Prostate gland (tissue), 2 donors: ENCODE results near the gene ERICH6B. TPM values are rescaled to one million over a fixed set of nuclear protein-coding genes. Genes with fewer than 3 reads are reported as not detected.

Source experiments
- DNase-seq: peaks from one replicate; pipeline ENCODE4 v3.0.0-alpha.2; 2019; ENCODE audit warnings: low spot score
- H3K27ac ChIP-seq, 2 donors: fragments of 200-600 bp; sonication (generic); 2 replicates each; pipeline ENCODE4 v1.5.1; 2017 to 2019
- H3K27me3 ChIP-seq: fragments of 200-600 bp; sonication (generic); replicated peaks from 2 replicates; pipeline ENCODE4 v1.5.1; 2019; ENCODE audit not compliant: insufficient read depth
- H3K36me3 ChIP-seq, 2 donors: fragments of 200-600 bp; sonication (generic); 1 replicate in 1 of 2; 2 replicates in 1 of 2; pipeline versions ENCODE4 v1.5.1 to v1.8.1; 2017 to 2019
- H3K4me1 ChIP-seq: fragments of 200-600 bp; sonication (generic); replicated peaks from 2 replicates; pipeline ENCODE4 v1.5.1; 2019
- H3K4me3 ChIP-seq, 2 donors: fragments of 200-600 bp; sonication (generic); 2 replicates each; pipeline ENCODE4 v1.5.1; 2017 to 2019
- H3K9me3 ChIP-seq: fragments of 200-600 bp; sonication (generic); 2 replicates; pipeline ENCODE4 v1.5.1; 2017
- POLR2A ChIP-seq: fragments of 450-650 bp; IDR thresholded peaks from one replicate; pipeline ENCODE4 v1.6.1; 2016; ENCODE audit warnings: antibody characterized with exemption, mild to moderate bottlenecking
- POLR2AphosphoS5 ChIP-seq: sonication (generic); formaldehyde crosslinking; IDR thresholded peaks from one replicate; pipeline ENCODE4 v1.6.1; 2017; ENCODE audit warnings: antibody characterized with exemption
- WGBS: methylation state at CpG from one replicate; pipeline ENCODE4 v1.1.5; 2018; 5-methylcytosine and 5-hydroxymethylcytosine counted together
- intact Hi-C: fragments of 100-400 bp; cut with DNase I; formaldehyde crosslinking; loops from one replicate; pipeline ENCODE4 v1.14.2; 2022
- total RNA-seq, 2 donors: library from RNA; depleted of rRNA; stranded (reverse); fragments of >200 nt; gene quantifications; one replicate each; pipeline ENCODE4 v1.1.0, GENCODE V29; 2016
- TF ChIP-seq, protein P1 (sequence below), 4 experiments: fragments of 200-600 bp in 2 of 4; fragments of 450-650 bp in 2 of 4; sonication (generic) in 2 of 4; IDR thresholded peaks; 1 replicate in 3 of 4; 2 replicates in 1 of 4; pipeline ENCODE4 v1.5.1; 2016 to 2019; ENCODE audit warnings: antibody characterized with exemption in 4 of 4, mild to moderate bottlenecking in 2 of 4, moderate library complexity in 2 of 4

Gene ERICH6B
- total RNA-seq, 2 donors from 2014 or later = not detected

DNA sequence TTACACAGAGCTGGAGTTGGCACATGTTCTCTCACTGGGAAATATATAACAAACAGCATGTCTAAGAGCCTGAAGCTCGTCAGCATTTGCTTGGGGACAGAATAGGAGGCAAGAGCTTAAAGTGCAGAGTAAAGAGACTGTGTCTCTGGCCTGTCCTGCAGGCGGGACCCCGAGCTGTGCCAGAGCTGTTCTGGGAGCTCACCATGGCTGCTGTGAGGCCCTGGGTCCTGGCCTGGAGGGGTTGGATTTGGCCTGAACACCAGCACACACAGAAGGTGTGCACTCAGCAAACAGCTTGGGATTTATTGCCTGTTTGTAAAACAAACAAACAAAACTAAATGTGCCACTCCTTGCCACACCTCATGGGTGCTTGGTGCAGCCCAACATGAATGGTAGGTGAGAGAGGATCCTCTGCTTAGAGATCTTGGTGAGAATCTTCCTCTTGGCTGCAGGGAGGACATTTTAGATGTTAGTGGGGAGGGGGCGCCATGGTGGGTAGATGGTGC lies 60.9 kb downstream of the ERICH6B start:
- TF ChIP-seq POLR2AphosphoS5 (no peak), POLR2A (no peak)
- TF ChIP-seq, protein P1, sequence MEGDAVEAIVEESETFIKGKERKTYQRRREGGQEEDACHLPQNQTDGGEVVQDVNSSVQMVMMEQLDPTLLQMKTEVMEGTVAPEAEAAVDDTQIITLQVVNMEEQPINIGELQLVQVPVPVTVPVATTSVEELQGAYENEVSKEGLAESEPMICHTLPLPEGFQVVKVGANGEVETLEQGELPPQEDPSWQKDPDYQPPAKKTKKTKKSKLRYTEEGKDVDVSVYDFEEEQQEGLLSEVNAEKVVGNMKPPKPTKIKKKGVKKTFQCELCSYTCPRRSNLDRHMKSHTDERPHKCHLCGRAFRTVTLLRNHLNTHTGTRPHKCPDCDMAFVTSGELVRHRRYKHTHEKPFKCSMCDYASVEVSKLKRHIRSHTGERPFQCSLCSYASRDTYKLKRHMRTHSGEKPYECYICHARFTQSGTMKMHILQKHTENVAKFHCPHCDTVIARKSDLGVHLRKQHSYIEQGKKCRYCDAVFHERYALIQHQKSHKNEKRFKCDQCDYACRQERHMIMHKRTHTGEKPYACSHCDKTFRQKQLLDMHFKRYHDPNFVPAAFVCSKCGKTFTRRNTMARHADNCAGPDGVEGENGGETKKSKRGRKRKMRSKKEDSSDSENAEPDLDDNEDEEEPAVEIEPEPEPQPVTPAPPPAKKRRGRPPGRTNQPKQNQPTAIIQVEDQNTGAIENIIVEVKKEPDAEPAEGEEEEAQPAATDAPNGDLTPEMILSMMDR (IDR thresholded peaks at IDR 0.05) = no peak
- DNase-seq = no peak

DNA sequence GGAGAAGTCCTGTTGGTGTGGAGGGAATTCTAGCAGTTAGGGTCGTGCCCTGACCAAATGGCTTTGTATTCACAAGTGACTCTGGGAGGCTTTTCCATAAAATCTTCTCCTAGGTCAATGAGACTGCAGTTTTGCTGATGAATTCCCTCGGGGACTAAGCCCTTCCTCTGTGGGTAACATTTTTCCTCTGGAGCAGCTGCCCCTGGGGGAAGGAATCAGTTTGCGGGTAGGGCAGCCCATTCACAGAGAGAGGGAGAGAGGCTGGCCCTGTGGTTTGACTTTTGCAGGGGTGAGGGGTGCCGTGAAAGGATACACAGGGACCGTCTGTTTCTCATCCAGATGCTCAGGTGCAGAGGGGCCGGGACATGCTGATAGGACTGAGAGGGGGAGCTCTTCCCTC lies 67.3 kb downstream of the ERICH6B start:
- peaks cover 2% of the 10 kb centered on the region for H3K27me3 ChIP-seq
- TF ChIP-seq, protein P1 (IDR thresholded peaks at IDR 0.05) = no peak
- TF ChIP-seq POLR2A (no peak), POLR2AphosphoS5 (no peak)
- no peak overlapping the region for H3K27ac ChIP-seq
- 68% methylated on average over 6 of the region's 6 CpGs for WGBS
- intact Hi-C loops = no loop called here
- no peak for DNase-seq
- no peak overlapping the region for H3K4me3 ChIP-seq
- H3K36me3 ChIP-seq = no peaks in the 10 kb centered on the region
- H3K9me3 ChIP-seq = no peaks in the 10 kb centered on the region
- no peaks in the 10 kb centered on the region for H3K4me1 ChIP-seq

More for the DNA sequence above, 60.9 kb downstream of the ERICH6B start:
- Histone ChIP-seq H3K27me3 (no peaks in the 10 kb centered on the region), H3K27ac (no peak overlapping the region), H3K4me3 (no peak overlapping the region), H3K4me1 (no peaks in the 10 kb centered on the region), H3K36me3 (no peaks in the 10 kb centered on the region), H3K9me3 (no peaks in the 10 kb centered on the region)
- intact Hi-C loops = no loop called here
- 72% methylated on average over 4 of the region's 4 CpGs for WGBS

DNA sequence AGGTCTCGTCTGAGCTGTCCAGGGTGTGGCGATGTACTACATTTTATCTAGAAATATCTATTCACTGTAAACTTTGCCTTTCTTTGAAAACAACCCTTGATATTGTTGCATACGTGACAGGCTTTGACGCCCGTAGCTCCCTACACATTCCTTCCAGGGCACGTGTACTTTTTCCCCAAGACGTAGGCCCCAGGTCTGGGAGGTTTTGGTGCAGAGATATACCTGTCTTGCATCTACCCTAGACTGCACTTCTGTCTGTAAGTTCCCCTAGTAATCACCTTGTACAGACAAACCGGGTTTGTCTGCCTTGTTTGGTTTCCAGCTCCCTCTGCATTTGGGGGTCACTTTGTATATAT lies 69.2 kb downstream of the ERICH6B start:
- no peak overlapping the region for H3K4me3 ChIP-seq

DNA sequence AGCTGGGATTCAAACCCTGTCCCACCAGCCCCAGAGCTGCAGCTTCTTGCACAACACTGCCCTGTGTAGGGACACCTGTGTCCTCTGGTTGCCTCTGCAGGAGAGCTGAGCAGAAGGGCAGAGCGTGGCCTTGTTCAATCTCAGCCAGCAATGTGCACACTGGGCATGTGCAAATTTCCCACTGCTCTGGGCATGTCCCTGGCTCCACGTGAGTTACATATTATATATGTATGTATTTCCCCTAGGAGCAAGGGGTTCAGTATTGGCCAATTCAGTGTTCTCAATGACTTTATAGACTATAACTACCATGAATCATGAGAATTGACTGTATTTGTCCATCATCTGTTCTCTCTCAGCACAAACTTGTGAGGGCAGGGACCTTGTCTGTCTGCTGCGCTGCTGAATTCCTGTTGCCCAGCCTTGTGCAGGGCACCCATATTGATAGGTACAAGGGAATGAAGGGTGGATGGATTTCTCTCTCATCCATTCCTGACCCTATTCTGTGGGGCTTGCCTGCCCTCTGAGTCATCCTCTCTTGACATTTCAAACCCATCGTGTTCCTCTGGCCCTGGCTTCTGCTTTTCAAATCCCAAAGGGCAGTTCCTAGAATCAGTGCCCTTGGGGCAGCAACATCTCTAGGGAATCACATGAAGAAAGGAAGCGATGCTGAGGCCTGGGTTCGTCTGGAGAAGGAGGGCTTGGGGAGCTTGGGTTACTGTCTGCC lies 69.7 kb downstream of the ERICH6B start:
- intact Hi-C loops = no loop called here
- 82% methylated on average over 6 of the region's 6 CpGs for WGBS

More for the DNA sequence above, 69.2 kb downstream of the ERICH6B start:
- 72% methylated on average over 8 of the region's 8 CpGs for WGBS
- H3K9me3 ChIP-seq = no peaks in the 10 kb centered on the region
- intact Hi-C loops = no loop called here
- no peaks in the 10 kb centered on the region for H3K36me3 ChIP-seq
- DNase-seq = no peak
- TF ChIP-seq POLR2A (no peak), POLR2AphosphoS5 (no peak)
- TF ChIP-seq, protein P1 (IDR thresholded peaks at IDR 0.05) = no peak
- peaks cover 2% of the 10 kb centered on the region for H3K27me3 ChIP-seq
- no peak overlapping the region for H3K27ac ChIP-seq
- H3K4me1 ChIP-seq = no peaks in the 10 kb centered on the region

More for the DNA sequence above, 69.7 kb downstream of the ERICH6B start:
- H3K9me3 ChIP-seq = no peaks in the 10 kb centered on the region
- H3K4me1 ChIP-seq = no peaks in the 10 kb centered on the region
- H3K27me3 ChIP-seq = peaks cover 2% of the 10 kb centered on the region
- DNase-seq = no peak
- TF ChIP-seq POLR2A (no peak), POLR2AphosphoS5 (no peak)
- TF ChIP-seq, protein P1 (IDR thresholded peaks at IDR 0.05) = no peak
- no peak overlapping the region for H3K4me3 ChIP-seq
- no peak overlapping the region for H3K27ac ChIP-seq
- no peaks in the 10 kb centered on the region for H3K36me3 ChIP-seq
